SK-N-SH (cell line): Measurements from ENCODE around the gene FRMD5.

Source experiments
- EP300 ChIP-seq, 2 experiments: IDR thresholded peaks; 2 replicates each; pipeline versions ENCODE4 v1.4.0 to v1.6.1; 2012; ENCODE audit warnings: borderline replicate concordance in 1 of 2, low read depth in 1 of 2, low read length in 1 of 2
- TAF1 ChIP-seq: IDR thresholded peaks from 2 replicates; pipeline ENCODE4 v1.6.1; 2012; ENCODE audit warnings: low read depth, mild to moderate bottlenecking, low read length, moderate library complexity, borderline replicate concordance
- TEAD4 ChIP-seq: IDR thresholded peaks from 2 replicates; pipeline ENCODE4 v1.4.0; 2012; ENCODE audit warnings: mild to moderate bottlenecking, borderline replicate concordance; ENCODE audit not compliant: insufficient read depth
- TF ChIP-seq, protein P1 (sequence below): fragments of 200-600 bp; sonication (generic); IDR thresholded peaks from 2 replicates; pipeline ENCODE4 v1.6.1; 2017; ENCODE audit warnings: antibody characterized with exemption, mild to moderate bottlenecking, moderate library complexity

DNA sequence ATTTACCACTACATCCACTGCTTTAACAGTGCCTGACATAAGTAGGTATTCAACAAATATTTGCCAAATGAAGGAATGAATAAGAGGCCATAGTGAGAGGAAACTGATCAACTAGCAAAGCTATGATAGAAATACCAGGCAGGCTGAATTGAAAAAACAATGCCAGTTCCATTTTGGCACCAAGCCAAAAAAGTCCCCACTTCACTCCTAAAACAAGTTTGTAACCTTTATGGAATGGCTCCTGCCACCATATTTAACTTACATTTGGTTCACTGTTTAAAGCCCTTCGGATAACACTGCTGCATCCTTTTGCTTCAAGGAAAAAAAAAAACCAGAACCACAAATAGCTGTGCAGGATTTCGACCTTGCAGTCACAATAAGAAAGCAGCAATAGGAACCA, 166.1 kb downstream of the FRMD5 start:
- no peak for TF ChIP-seq EP300 (IDR thresholded peaks at IDR 0.05; ENCODE audit: borderline replicate concordance in 1 of 2, low read depth in 1 of 2, low read length in 1 of 2)
- no peak for TF ChIP-seq TEAD4
- TF ChIP-seq, protein P1, sequence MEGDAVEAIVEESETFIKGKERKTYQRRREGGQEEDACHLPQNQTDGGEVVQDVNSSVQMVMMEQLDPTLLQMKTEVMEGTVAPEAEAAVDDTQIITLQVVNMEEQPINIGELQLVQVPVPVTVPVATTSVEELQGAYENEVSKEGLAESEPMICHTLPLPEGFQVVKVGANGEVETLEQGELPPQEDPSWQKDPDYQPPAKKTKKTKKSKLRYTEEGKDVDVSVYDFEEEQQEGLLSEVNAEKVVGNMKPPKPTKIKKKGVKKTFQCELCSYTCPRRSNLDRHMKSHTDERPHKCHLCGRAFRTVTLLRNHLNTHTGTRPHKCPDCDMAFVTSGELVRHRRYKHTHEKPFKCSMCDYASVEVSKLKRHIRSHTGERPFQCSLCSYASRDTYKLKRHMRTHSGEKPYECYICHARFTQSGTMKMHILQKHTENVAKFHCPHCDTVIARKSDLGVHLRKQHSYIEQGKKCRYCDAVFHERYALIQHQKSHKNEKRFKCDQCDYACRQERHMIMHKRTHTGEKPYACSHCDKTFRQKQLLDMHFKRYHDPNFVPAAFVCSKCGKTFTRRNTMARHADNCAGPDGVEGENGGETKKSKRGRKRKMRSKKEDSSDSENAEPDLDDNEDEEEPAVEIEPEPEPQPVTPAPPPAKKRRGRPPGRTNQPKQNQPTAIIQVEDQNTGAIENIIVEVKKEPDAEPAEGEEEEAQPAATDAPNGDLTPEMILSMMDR, result no peak
- TF ChIP-seq TAF1, result no peak
